OCI-M2 (cell line): ENCODE data around the gene MYO3A.

Experiments used
- DNase-seq: peaks from one replicate; lab custom pipeline; 2025; ENCODE audit not compliant: unreplicated experiment; lab: John Stamatoyannopoulos, UW

The MYO3A gene, protein sequence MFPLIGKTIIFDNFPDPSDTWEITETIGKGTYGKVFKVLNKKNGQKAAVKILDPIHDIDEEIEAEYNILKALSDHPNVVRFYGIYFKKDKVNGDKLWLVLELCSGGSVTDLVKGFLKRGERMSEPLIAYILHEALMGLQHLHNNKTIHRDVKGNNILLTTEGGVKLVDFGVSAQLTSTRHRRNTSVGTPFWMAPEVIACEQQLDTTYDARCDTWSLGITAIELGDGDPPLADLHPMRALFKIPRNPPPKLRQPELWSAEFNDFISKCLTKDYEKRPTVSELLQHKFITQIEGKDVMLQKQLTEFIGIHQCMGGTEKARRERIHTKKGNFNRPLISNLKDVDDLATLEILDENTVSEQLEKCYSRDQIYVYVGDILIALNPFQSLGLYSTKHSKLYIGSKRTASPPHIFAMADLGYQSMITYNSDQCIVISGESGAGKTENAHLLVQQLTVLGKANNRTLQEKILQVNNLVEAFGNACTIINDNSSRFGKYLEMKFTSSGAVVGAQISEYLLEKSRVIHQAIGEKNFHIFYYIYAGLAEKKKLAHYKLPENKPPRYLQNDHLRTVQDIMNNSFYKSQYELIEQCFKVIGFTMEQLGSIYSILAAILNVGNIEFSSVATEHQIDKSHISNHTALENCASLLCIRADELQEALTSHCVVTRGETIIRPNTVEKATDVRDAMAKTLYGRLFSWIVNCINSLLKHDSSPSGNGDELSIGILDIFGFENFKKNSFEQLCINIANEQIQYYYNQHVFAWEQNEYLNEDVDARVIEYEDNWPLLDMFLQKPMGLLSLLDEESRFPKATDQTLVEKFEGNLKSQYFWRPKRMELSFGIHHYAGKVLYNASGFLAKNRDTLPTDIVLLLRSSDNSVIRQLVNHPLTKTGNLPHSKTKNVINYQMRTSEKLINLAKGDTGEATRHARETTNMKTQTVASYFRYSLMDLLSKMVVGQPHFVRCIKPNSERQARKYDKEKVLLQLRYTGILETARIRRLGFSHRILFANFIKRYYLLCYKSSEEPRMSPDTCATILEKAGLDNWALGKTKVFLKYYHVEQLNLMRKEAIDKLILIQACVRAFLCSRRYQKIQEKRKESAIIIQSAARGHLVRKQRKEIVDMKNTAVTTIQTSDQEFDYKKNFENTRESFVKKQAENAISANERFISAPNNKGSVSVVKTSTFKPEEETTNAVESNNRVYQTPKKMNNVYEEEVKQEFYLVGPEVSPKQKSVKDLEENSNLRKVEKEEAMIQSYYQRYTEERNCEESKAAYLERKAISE (N-terminal part only)

GRCh38 chr10:25933653-25934608, at the start of gene MYO3A:
MYO3A (plus strand) TSS chr10:25934229; CDS start chr10:25952111, 17,882 bp downstream.
- no peak for DNase-seq

DNA sequence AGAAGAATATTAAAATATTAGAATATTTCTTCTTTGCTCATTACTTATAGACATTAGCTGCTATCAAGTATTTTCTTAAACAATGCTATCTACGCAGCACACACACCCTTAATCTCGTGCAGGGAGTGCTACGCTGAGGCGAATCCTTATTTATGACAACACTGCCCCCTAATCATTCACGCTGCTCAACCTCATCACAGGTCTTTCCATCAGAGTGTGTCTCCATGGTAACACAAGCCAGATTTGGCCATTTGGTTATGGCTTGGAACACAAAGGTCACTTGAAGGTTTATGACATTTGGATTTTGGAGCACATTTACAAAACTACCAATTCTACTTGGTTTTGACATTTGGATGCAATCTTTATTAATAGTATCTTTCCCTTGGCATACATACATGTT, 45.4 kb upstream of the MYO3A start:
- DNase-seq = no peak

DNA sequence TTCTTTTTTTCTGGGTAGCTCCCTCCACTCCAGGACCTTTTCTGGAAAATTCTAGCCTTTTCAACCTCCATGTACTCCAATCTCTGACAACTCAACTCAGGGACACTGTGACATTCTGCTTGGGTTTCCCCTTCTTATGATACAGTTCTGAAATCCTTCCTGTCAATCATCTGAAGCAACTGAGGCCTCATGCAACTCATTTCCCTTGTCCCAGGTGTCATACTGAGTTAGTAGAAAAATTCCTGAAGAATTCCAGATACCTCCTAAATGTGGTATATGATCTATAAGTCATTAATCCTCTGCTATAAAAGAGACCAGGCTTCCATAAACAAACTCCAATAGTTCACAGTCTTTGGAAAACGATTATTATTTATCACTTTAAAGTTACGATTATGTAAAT, 43.0 kb upstream of the MYO3A start:
- no peak for DNase-seq

GRCh38 chr10:25895856-25896255, 38.2 kb upstream of the MYO3A start:
- no peak for DNase-seq

GRCh38 chr10:25896421-25896820, 37.6 kb upstream of the MYO3A start:
- no peak for DNase-seq

DNA sequence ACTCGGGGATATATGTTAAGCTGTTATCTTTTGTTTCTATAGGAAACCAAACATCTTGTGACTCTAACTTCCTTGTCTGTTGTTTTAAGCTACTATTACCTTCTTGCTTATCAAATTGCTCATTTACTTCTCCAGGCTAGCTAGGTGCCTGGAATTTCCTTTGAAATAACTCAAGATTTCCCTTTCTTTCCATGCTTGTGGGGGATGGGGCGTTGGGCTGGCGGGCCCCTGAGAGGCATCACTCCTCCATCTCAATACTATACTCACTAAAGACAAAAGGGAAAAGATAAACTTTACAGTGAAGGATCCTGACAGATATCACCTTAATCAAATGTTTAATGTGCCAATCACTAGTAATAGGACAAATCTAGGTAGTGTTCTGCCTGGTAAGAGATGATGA, 34.7 kb upstream of the MYO3A start:
- no peak for DNase-seq

DNA sequence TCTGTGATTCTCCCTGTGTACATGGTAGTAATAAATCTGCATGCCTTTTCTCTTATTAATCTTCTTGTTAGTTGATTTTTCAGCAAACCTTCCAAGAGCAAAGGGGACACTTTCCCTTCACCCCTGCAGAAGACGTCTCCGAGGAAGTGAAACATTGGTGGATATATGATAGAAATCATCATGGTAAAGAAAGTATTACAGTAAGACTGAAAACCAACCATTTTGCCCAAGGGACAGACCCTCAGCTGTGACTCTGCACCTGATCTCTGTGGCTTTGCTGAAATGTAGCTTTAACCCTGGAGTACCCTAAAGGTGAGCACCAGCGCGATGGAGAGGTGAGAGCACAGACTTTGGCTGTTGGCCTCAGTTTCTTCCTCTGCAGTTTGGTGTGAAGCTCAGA, 32.8 kb upstream of the MYO3A start:
- DNase-seq = no peak

DNA sequence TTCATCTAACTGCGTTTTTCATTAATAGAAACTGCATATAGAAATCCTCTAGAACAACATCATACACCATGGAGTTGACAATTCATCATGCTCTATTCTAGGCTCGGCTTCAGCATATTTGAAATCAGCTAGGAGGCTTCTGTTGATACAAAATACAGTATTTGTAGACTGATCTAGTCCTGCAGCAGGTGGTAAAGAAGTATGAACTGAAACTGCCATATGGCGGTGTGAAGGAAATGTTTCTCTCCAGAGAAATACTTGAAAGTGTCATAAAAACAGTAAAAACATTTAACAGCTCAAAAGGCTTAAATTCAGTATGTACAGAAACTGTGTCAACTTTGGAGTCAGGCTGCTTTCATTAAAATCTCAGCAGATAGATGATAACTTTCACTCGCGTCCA, 32.0 kb upstream of the MYO3A start:
- DNase-seq = no peak

DNA sequence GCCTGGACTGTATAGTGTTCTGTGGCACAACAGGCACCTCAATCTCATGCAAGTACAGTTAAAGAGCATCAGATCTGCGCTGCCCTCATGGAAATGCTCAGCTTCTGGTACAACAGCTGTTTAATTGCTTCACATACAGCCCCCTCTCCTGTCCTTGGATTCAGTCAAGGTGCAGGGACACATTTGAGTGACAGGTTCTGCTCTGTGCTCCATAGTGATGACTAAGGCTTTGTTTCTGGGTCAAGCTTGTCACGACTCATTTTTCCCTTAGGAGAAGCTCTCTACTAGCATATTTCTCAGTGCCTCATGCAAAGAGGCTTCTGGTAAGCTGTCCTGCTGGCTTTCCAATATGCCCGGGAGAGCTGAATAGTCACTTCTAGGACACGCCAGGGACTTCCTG, 26.8 kb upstream of the MYO3A start:
- no peak for DNase-seq

- DNase-seq = no peak
These were observed 21.2 kb upstream of the MYO3A start for GRCh38 chr10:25912866-25913265.

GRCh38 chr10:25914776-25915175, 19.3 kb upstream of the MYO3A start:
- no peak for DNase-seq

DNA sequence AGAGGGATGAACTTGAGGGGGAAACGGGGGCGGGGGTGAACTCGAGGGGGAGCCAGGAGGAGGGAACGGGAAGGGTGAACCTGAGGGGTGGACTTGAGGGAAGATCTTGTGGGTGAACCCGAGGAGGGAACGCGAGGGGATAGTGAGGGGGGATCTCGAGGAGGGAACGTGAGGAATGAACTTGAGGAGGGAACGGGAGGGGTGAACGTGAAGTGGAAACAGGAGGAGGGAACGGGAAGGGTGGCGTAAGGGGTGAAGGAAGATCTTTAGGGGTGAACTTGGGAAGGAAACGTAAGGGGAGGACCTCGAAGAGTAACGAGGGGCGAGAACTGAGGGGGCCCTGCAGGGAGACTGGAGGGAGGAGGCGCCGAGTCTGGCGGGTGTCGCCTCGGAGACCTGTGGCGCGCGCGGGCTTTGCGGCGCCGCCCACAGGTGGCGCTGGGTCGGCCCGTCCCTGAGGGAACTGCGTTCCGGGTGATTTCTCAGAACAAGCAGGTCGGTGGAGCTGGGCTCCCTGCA, 651 bp downstream of the MYO3A start:
- DNase-seq = no peak

DNA sequence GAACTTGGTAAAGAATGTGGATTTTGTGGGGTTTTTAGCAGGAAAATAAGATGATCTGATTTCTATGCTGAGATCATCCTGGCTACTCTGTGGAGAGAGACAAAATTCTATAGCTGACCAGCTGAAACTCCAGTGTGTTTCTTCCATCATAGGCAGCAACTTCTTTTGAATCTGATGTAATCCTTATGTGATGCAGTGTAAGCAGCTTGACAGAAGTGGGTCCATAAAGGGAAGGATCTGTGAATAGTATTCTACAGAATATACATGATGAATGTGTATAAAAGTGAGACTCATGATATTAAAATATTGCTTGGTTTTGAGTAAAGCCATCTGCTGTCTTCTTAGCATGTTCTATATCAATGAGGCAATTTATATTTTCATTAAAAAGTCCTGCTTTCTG, 4.4 kb downstream of the MYO3A start:
- DNase-seq = no peak

- no peak for DNase-seq
These were observed 10.7 kb downstream of the MYO3A start for GRCh38 chr10:25944771-25945170.

DNA sequence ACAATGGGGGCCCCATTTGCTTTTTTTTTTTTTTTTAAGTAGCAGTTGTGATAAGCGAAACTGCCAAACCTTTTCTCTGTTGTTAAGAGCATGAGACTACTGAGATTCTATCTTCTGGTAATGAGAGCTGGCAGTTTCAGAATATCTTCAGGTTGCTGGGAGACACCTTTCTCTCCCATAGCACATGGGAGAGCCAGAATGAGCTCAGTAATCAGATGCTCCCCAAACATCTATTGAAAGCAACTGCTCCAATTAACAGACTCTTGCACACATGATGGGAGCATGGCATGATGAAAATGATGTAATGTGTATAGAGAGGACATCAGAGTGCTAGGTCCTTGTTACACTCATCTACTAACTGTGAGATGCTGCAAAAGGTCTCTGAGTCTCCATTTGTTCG, 18.8 kb downstream of the MYO3A start:
- no peak for DNase-seq

- DNase-seq = no peak
These were observed 20.8 kb downstream of the MYO3A start for GRCh38 chr10:25954851-25955250.

- DNase-seq = no peak
These were observed 25.7 kb downstream of the MYO3A start for GRCh38 chr10:25959540-25960232.

- no peak for DNase-seq
These were observed 31.6 kb downstream of the MYO3A start for GRCh38 chr10:25965584-25965983.

GRCh38 chr10:25966844-25967243, 32.8 kb downstream of the MYO3A start:
- no peak for DNase-seq
